ENCODE data around the gene ARHGAP33.

GRCh38 chr19:35775298-35776101 lies at the start of gene ARHGAP33:
- TF ChIP-seq CTCF (IDR thresholded peaks at IDR 0.05) = no peak
- no peak for TF ChIP-seq REST (IDR thresholded peaks at IDR 0.05)
- no peak for TF ChIP-seq EHF (CRISPR knock-in tag; IDR thresholded peaks at IDR 0.05)
- TF ChIP-seq EHMT2 (IDR thresholded peaks at IDR 0.05; ENCODE audit: low read depth) = no peak

Measured in A549 (cell line).